ENCODE measurements around the gene NAPB.

The NAPB gene

GRCh38 chr20:23347791-23348190 is 73.5 kb downstream of the NAPB start:
- H3K9me2 ChIP-seq (ENCODE audit: low read depth, low read length) = no peaks in the 10 kb centered on the region
- no peak overlapping the region for H3K9ac ChIP-seq (ENCODE audit: low read length)
- H3K27me3 ChIP-seq (ENCODE audit: insufficient read depth, low read length) = no peaks in the 10 kb centered on the region; the same call in 1 of the 2 replicates
- no peaks in the 10 kb centered on the region for H3K9me3 ChIP-seq (ENCODE audit: low read length)
- no peaks in the 10 kb centered on the region; the same call in 1 of the 2 replicates for H3K36me3 ChIP-seq (ENCODE audit: insufficient read depth, low read length)
- H3F3A ChIP-seq (ENCODE audit: insufficient read depth, low read length) = no peaks in the 10 kb centered on the region
- peaks cover 20% of the 10 kb centered on the region for H3K4me1 ChIP-seq (ENCODE audit: insufficient read depth, low read length, severe bottlenecking)
- no peak overlapping the region for H3K4me2 ChIP-seq (ENCODE audit: low read length)
- H3K79me2 ChIP-seq (ENCODE audit: insufficient read depth, low read length) = peaks cover 21% of the 10 kb centered on the region
- H3K4me3 ChIP-seq (ENCODE audit: low read depth, low read length, poor library complexity, severe bottlenecking) = no peak overlapping the region
- TF ChIP-seq CTCF (IDR thresholded peaks at IDR 0.05; ENCODE audit: low read length) (no peak), EZH2 (IDR thresholded peaks at IDR 0.05; ENCODE audit: borderline replicate concordance, low read length) (no peak)
- H2AFZ ChIP-seq (ENCODE audit: low read length) = no peak overlapping the region
- no peaks in the 10 kb centered on the region for H4K20me1 ChIP-seq (ENCODE audit: insufficient read depth, low read length)
- no peak overlapping the region for H3K27ac ChIP-seq (ENCODE audit: low read depth, low read length, poor library complexity, severe bottlenecking)

GRCh38 chr20:23346002-23346401 is 75.3 kb downstream of the NAPB start:
- Histone ChIP-seq H3K9ac (ENCODE audit: low read length) (no peak overlapping the region), H4K20me1 (ENCODE audit: insufficient read depth, low read length) (no peaks in the 10 kb centered on the region), H3K79me2 (ENCODE audit: insufficient read depth, low read length) (peaks cover 3% of the 10 kb centered on the region; the same call in 1 of the 2 replicates), H3K9me3 (ENCODE audit: low read length) (no peaks in the 10 kb centered on the region), H3K27ac (ENCODE audit: low read depth, low read length, poor library complexity, severe bottlenecking) (no peak overlapping the region), H3F3A (ENCODE audit: insufficient read depth, low read length) (no peaks in the 10 kb centered on the region), H3K4me1 (ENCODE audit: insufficient read depth, low read length, severe bottlenecking) (peaks cover 7% of the 10 kb centered on the region), H3K36me3 (ENCODE audit: insufficient read depth, low read length) (no peaks in the 10 kb centered on the region; the same call in 1 of the 2 replicates), H3K27me3 (ENCODE audit: insufficient read depth, low read length) (no peaks in the 10 kb centered on the region; the same call in 1 of the 2 replicates), H3K9me2 (ENCODE audit: low read depth, low read length) (no peaks in the 10 kb centered on the region), H3K4me2 (ENCODE audit: low read length) (no peak overlapping the region), H2AFZ (ENCODE audit: low read length) (no peak overlapping the region), H3K4me3 (ENCODE audit: low read depth, low read length, poor library complexity, severe bottlenecking) (no peak overlapping the region)
- TF ChIP-seq CTCF (IDR thresholded peaks at IDR 0.05; ENCODE audit: low read length) (no peak), EZH2 (IDR thresholded peaks at IDR 0.05; ENCODE audit: borderline replicate concordance, low read length) (no peak)

- Histone ChIP-seq H3K4me3 (ENCODE audit: low read depth, low read length, poor library complexity, severe bottlenecking) (no peak overlapping the region), H3K4me1 (ENCODE audit: insufficient read depth, low read length, severe bottlenecking) (peaks cover 3% of the 10 kb centered on the region), H3K4me2 (ENCODE audit: low read length) (no peak overlapping the region), H3K27ac (ENCODE audit: low read depth, low read length, poor library complexity, severe bottlenecking) (no peak overlapping the region), H3F3A (ENCODE audit: insufficient read depth, low read length) (no peaks in the 10 kb centered on the region), H3K9me3 (ENCODE audit: low read length) (no peaks in the 10 kb centered on the region), H3K36me3 (ENCODE audit: insufficient read depth, low read length) (no peaks in the 10 kb centered on the region), H2AFZ (ENCODE audit: low read length) (no peak overlapping the region), H3K79me2 (ENCODE audit: insufficient read depth, low read length) (no peaks in the 10 kb centered on the region), H3K9ac (ENCODE audit: low read length) (no peak overlapping the region), H4K20me1 (ENCODE audit: insufficient read depth, low read length) (no peaks in the 10 kb centered on the region), H3K9me2 (ENCODE audit: low read depth, low read length) (no peaks in the 10 kb centered on the region), H3K27me3 (ENCODE audit: insufficient read depth, low read length) (no peaks in the 10 kb centered on the region; the same call in 1 of the 2 replicates)
- TF ChIP-seq CTCF (IDR thresholded peaks at IDR 0.05; ENCODE audit: low read length) (no peak), EZH2 (IDR thresholded peaks at IDR 0.05; ENCODE audit: borderline replicate concordance, low read length) (no peak)
These were observed 77.0 kb downstream of the NAPB start for GRCh38 chr20:23344336-23344735.
